H1 (cell line): ENCODE data around the gene STAM. TPM values are rescaled to one million over a fixed set of nuclear protein-coding genes. Genes with fewer than 3 reads are reported as not detected.

Source experiments
- CTCF ChIA-PET: fragments of 300-600 bp; sonication (Branson Sonifier 250); formaldehyde crosslinking; loops from one replicate; lab custom pipeline; 2021; ENCODE audit not compliant: partially characterized antibody; lab: Charles Lee
- POLR2A ChIA-PET: fragments of 300-600 bp; sonication (Branson Sonifier 250); formaldehyde crosslinking; loops from one replicate; lab custom pipeline; 2021; ENCODE audit warnings: inconsistent platforms; ENCODE audit not compliant: partially characterized antibody; lab: Charles Lee
- DNase-seq, 2 experiments: peaks; one replicate each; pipeline versions ENCODE4 v3.0.0 to v3.0.0-alpha.2; 2010 to 2022; ENCODE audit warnings: low spot score in 2 of 2, low read depth in 1 of 2, mixed read lengths in 1 of 2
- FAIRE-seq: peaks from 2 replicates; lab custom pipeline; 2011; peaks lifted over from hg19 to GRCh38; lab: Jason Lieb, UNC
- H2AFZ ChIP-seq: 2 replicates; pipeline ENCODE4 v1.8.1; 2012; ENCODE audit warnings: low read length, inconsistent platforms
- H2AK5ac ChIP-seq: 2 replicates; pipeline ENCODE4 v1.6.1; 2013; ENCODE audit warnings: low read depth, low read length
- H2BK120ac ChIP-seq: replicated peaks from 2 replicates; pipeline ENCODE3; 2013; ENCODE audit warnings: low read depth, low read length, inconsistent platforms
- H2BK12ac ChIP-seq: 2 replicates; pipeline ENCODE4 v1.6.1; 2013; ENCODE audit warnings: low read depth, low read length
- H2BK15ac ChIP-seq: 2 replicates; pipeline ENCODE4 v1.6.1; 2013; ENCODE audit warnings: low read length
- H2BK20ac ChIP-seq: 2 replicates; pipeline ENCODE4 v1.6.1; 2013; ENCODE audit warnings: low read length
- H2BK5ac ChIP-seq: 2 replicates; pipeline ENCODE4 v1.6.1; 2013; ENCODE audit warnings: low read depth, low read length
- H3K14ac ChIP-seq: 2 replicates; pipeline ENCODE4 v1.6.1; 2013; ENCODE audit warnings: inconsistent platforms; ENCODE audit not compliant: insufficient read length
- H3K18ac ChIP-seq: 2 replicates; pipeline ENCODE4 v1.6.1; 2013; ENCODE audit warnings: low read length; ENCODE audit errors: extremely low read depth
- H3K23ac ChIP-seq: 2 replicates; pipeline ENCODE4 v1.6.1; 2013; ENCODE audit warnings: inconsistent platforms; ENCODE audit not compliant: insufficient read length
- H3K23me2 ChIP-seq: 2 replicates; pipeline ENCODE4 v1.6.1; 2013; ENCODE audit warnings: low read depth, low read length
- H3K27ac ChIP-seq: 2 replicates; pipeline ENCODE4 v1.6.1; 2011; ENCODE audit warnings: low read depth, low read length, inconsistent platforms
- H3K27me3 ChIP-seq, 4 experiments: replicated peaks in 1 of 4; 1 replicate in 1 of 4; 2 replicates in 3 of 4; pipeline versions ENCODE4 v1.6.1 to v1.8.1; 2011 to 2013; ENCODE audit warnings: low read length in 3 of 4, mild to moderate bottlenecking in 3 of 4, inconsistent platforms in 2 of 4, mixed read lengths in 2 of 4, moderate library complexity in 1 of 4; ENCODE audit not compliant: control insufficient read depth in 3 of 4, insufficient read depth in 3 of 4; ENCODE audit errors: extremely low read depth in 1 of 4
- H3K36me3 ChIP-seq, 4 experiments: 2 replicates each; pipeline versions ENCODE4 v1.6.1 to v1.8.1; 2011 to 2013; ENCODE audit warnings: mild to moderate bottlenecking in 4 of 4, low read length in 3 of 4, moderate library complexity in 2 of 4, control low read depth in 1 of 4, inconsistent platforms in 1 of 4; ENCODE audit not compliant: insufficient read depth in 4 of 4, control insufficient read depth in 2 of 4
- H3K4ac ChIP-seq: replicated peaks from 2 replicates; pipeline ENCODE3; 2013; ENCODE audit warnings: low read length, low read depth, mixed read lengths, inconsistent platforms; ENCODE audit not compliant: insufficient read length
- H3K4me1 ChIP-seq, 4 experiments: replicated peaks in 1 of 4; 1 replicate in 1 of 4; 2 replicates in 3 of 4; pipeline versions ENCODE4 v1.6.1 to v1.8.1; 2011 to 2013; ENCODE audit warnings: low read length in 3 of 4, inconsistent platforms in 2 of 4, mixed read lengths in 1 of 4; ENCODE audit not compliant: insufficient read depth in 4 of 4, control insufficient read depth in 3 of 4
- H3K4me2 ChIP-seq, 2 experiments: 2 replicates each; pipeline versions ENCODE4 v1.6.1 to v1.8.1; 2011 to 2013; ENCODE audit warnings: low read depth in 2 of 2, low read length in 2 of 2, control low read depth in 1 of 2, inconsistent platforms in 1 of 2, mild to moderate bottlenecking in 1 of 2; ENCODE audit not compliant: insufficient read depth in 1 of 2
- H3K4me3 ChIP-seq, 4 experiments: fragments of 200-600, 300-600 bp in 1 of 4; sonication (generic), shearing (Covaris generic), sonication (Bioruptor Twin) in 1 of 4; 2 replicates each; pipeline versions ENCODE4 v1.5.1 to v1.8.1; 2011 to 2016; ENCODE audit warnings: low read length in 4 of 4, low read depth in 3 of 4, control low read depth in 2 of 4, inconsistent platforms in 2 of 4, mild to moderate bottlenecking in 2 of 4, mixed read lengths in 1 of 4, moderate library complexity in 1 of 4; ENCODE audit not compliant: insufficient read depth in 2 of 4; ENCODE audit errors: extremely low read depth in 1 of 4
- H3K56ac ChIP-seq: replicated peaks from 2 replicates; pipeline ENCODE3; 2013; ENCODE audit warnings: low read depth, mild to moderate bottlenecking, mixed read lengths, low read length, inconsistent platforms; ENCODE audit not compliant: insufficient read length
- H3K79me1 ChIP-seq: 2 replicates; pipeline ENCODE4 v1.6.1; 2013; ENCODE audit warnings: low read depth, low read length, control low read depth
- H3K79me2 ChIP-seq, 2 experiments: 2 replicates each; pipeline versions ENCODE4 v1.6.1 to v1.8.1; 2012 to 2013; ENCODE audit warnings: low read length in 2 of 2, mild to moderate bottlenecking in 2 of 2, inconsistent platforms in 1 of 2; ENCODE audit not compliant: insufficient read depth in 2 of 2, control insufficient read depth in 1 of 2
- H3K9ac ChIP-seq, 4 experiments: replicated peaks in 1 of 4; 1 replicate in 1 of 4; 2 replicates in 3 of 4; pipeline versions ENCODE4 v1.6.1 to v1.8.1; 2011 to 2013; ENCODE audit warnings: low read depth in 3 of 4, low read length in 3 of 4, control low read depth in 2 of 4, mild to moderate bottlenecking in 2 of 4, moderate library complexity in 2 of 4, inconsistent platforms in 1 of 4; ENCODE audit errors: extremely low read depth in 1 of 4
- H3K9me3 ChIP-seq, 2 experiments: 2 replicates each; pipeline versions ENCODE4 v1.6.1 to v1.8.1; 2012 to 2013; ENCODE audit warnings: mild to moderate bottlenecking in 2 of 2, moderate library complexity in 2 of 2, control low read depth in 1 of 2, inconsistent platforms in 1 of 2, low read depth in 1 of 2, low read length in 1 of 2, mixed read lengths in 1 of 2; ENCODE audit not compliant: insufficient read depth in 2 of 2
- H4K20me1 ChIP-seq, 2 experiments: replicated peaks in 1 of 2; 2 replicates each; pipeline versions ENCODE3 to v1.8.1; 2011 to 2013; ENCODE audit warnings: inconsistent platforms in 2 of 2, low read length in 2 of 2, mild to moderate bottlenecking in 1 of 2; ENCODE audit not compliant: insufficient read depth in 2 of 2, control insufficient read depth in 1 of 2
- H4K5ac ChIP-seq: 2 replicates; pipeline ENCODE4 v1.6.1; 2013; ENCODE audit warnings: low read length, low read depth, mixed read lengths, inconsistent platforms; ENCODE audit not compliant: insufficient read length
- H4K8ac ChIP-seq: 2 replicates; pipeline ENCODE4 v1.8.0; 2013; ENCODE audit warnings: mild to moderate bottlenecking, moderate library complexity, low read length, inconsistent platforms; ENCODE audit not compliant: insufficient read depth; ENCODE audit errors: extremely low read depth
- H4K91ac ChIP-seq: replicated peaks from 2 replicates; pipeline ENCODE3; 2013; ENCODE audit warnings: low read length, mixed read lengths, inconsistent platforms; ENCODE audit not compliant: insufficient read length
- ASH2L ChIP-seq: fragments of 200-600, 300-600 bp; sonication (generic); IDR thresholded peaks from one replicate; pipeline ENCODE4 v1.7.1; 2017; ENCODE audit warnings: low read length
- BRCA1 ChIP-seq: IDR thresholded peaks from 2 replicates; pipeline ENCODE4 v1.6.1; 2012; ENCODE audit warnings: low read depth, low read length, improper control_type of control experiment
- CREB1 ChIP-seq: IDR thresholded peaks from 2 replicates; pipeline ENCODE4 v1.6.1; 2012; ENCODE audit warnings: inconsistent platforms
- HDAC6 ChIP-seq: IDR thresholded peaks from one replicate; pipeline ENCODE4 v1.7.1; 2012; ENCODE audit warnings: low read depth, mild to moderate bottlenecking, inconsistent platforms, low read length, moderate library complexity
- JUN ChIP-seq: IDR thresholded peaks from 2 replicates; pipeline ENCODE4 v1.6.1; 2011; ENCODE audit warnings: low read depth, mild to moderate bottlenecking, improper control_type of control experiment, low read length
- MAFK ChIP-seq: IDR thresholded peaks from 2 replicates; pipeline ENCODE4 v1.6.1; 2012; ENCODE audit warnings: low read depth, mild to moderate bottlenecking, improper control_type of control experiment, low read length
- PHF8 ChIP-seq: fragments of 200-600 bp; sonication (generic); conservative IDR thresholded peaks from 2 replicates; pipeline ENCODE4 v1.7.1; 2012; ENCODE audit warnings: low read depth, mild to moderate bottlenecking, inconsistent platforms, low read length, moderate library complexity
- RXRA ChIP-seq: IDR thresholded peaks from 2 replicates; pipeline ENCODE4 v1.6.1; 2011; ENCODE audit warnings: low read depth, mild to moderate bottlenecking, low read length, moderate library complexity; ENCODE audit not compliant: insufficient read depth
- SP4 ChIP-seq: IDR thresholded peaks from 2 replicates; pipeline ENCODE4 v1.6.1; 2012; ENCODE audit warnings: low read length, inconsistent platforms
- TBP ChIP-seq: IDR thresholded peaks from 2 replicates; pipeline ENCODE4 v1.6.1; 2011; ENCODE audit warnings: low read depth, low read length, improper control_type of control experiment
- WGBS, 2 experiments: shearing (Covaris generic) in 1 of 2; methylation state at CpG; one replicate each; pipeline versions ENCODE4 v1.1.6 to v1.1.7; 2013 to 2015; ENCODE audit warnings: low lambda C conversion rate in 2 of 2, mixed read lengths in 2 of 2, inconsistent platforms in 1 of 2, low coverage in 1 of 2, missing lambda C conversion rate in 1 of 2; ENCODE audit not compliant: insufficient replicate concordance in 2 of 2, insufficient coverage in 1 of 2, insufficient read length in 1 of 2; ENCODE audit errors: extremely low coverage in 1 of 2, missing lambda C conversion rate in 1 of 2; 5-methylcytosine and 5-hydroxymethylcytosine counted together
- polyA plus RNA-seq, 7 experiments: library from polyadenylated mRNA; depleted of rRNA in 3 of 7; stranded (reverse) in 5 of 7; unstranded in 2 of 7; fragments of >200 nt in 5 of 7; fragments of 200-250 nt in 2 of 7; gene quantifications; 1 replicate in 5 of 7; 2 replicates in 1 of 7; 4 replicates in 1 of 7; pipeline versions ENCODE4 v1.2.1 to v1.2.3, GENCODE V29; 2011 to 2013; ENCODE audit warnings: missing spikeins in 2 of 7, mixed read lengths in 2 of 7
- total RNA-seq: library from RNA; stranded (reverse); fragmentation: NEBNext Ultra II Directional; extraction: Animal tissue kit (Norgen Biotek cat#: 25700); gene quantifications from 2 replicates; pipeline ENCODE4 v1.2.1, GENCODE V29; 2021
- TF ChIP-seq, protein P1 (sequence below): IDR thresholded peaks from 2 replicates; pipeline ENCODE4 v1.6.1; 2011; ENCODE audit warnings: low read length, improper control_type of control experiment

The STAM gene
- total and polyA plus RNA-seq, 2 of the 8 experiments (the other 6 are each of a cell fraction or from before 2014, with no cell fraction given): 22.0 to 27.8 TPM

DNA sequence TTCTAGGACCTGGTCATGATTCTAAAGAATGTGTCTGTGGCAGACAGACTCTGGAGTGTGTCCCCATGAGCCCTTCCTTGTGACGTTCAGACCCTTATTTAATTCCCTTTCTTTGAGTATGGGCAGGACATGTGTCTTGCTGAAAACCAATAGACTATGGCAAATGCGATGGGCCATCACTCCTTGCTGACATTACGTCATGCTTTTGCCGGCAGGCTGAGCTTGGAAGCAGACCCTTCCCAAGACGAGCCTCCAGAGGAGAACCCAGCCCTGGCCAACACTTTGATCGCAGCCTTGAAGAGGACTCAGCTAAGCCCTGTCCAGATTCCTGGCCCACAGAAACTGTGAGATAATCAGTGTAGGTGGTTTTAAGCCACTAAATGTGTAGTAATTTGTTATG, 89.7 kb downstream of the STAM start:
- no peak overlapping the region for H2BK15ac ChIP-seq
- H4K20me1 ChIP-seq: no peaks in the 10 kb centered on the region
- no peaks in the 10 kb centered on the region for H3K23me2 ChIP-seq
- no peak for FAIRE-seq
- no peak overlapping the region for H2BK5ac ChIP-seq
- no peak for DNase-seq
- no peak overlapping the region for H3K18ac ChIP-seq
- TF ChIP-seq HDAC6: no peak
- no peak for TF ChIP-seq RXRA
- TF ChIP-seq MAFK: no peak
- TF ChIP-seq PHF8: no peak
- no peak for TF ChIP-seq CREB1
- no peak for TF ChIP-seq SP4
- no peak for TF ChIP-seq TBP
- TF ChIP-seq, protein P1, sequence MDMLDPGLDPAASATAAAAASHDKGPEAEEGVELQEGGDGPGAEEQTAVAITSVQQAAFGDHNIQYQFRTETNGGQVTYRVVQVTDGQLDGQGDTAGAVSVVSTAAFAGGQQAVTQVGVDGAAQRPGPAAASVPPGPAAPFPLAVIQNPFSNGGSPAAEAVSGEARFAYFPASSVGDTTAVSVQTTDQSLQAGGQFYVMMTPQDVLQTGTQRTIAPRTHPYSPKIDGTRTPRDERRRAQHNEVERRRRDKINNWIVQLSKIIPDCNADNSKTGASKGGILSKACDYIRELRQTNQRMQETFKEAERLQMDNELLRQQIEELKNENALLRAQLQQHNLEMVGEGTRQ: no peak
- no peak for TF ChIP-seq ASH2L
- TF ChIP-seq BRCA1: no peak
- no peak for TF ChIP-seq JUN
- H3K79me1 ChIP-seq: no peaks in the 10 kb centered on the region
- H3K14ac ChIP-seq: no peak overlapping the region
- no peaks in the 10 kb centered on the region for H3K27me3 ChIP-seq
- ChIA-PET POLR2A (no interaction called here), CTCF (no interaction called here)
- H4K8ac ChIP-seq: no peak overlapping the region
- H3K4me3 ChIP-seq: no peak overlapping the region
- H3K4ac ChIP-seq: no peak overlapping the region
- no peak overlapping the region for H3K23ac ChIP-seq
- no peak overlapping the region for H2BK20ac ChIP-seq
- H2AK5ac ChIP-seq: no peak overlapping the region
- no peaks in the 10 kb centered on the region for H3K9me3 ChIP-seq
- no peak overlapping the region for H3K9ac ChIP-seq
- no peak overlapping the region for H4K5ac ChIP-seq
- H2BK12ac ChIP-seq: no peak overlapping the region
- no peak overlapping the region for H3K4me2 ChIP-seq
- H2BK120ac ChIP-seq: no peak overlapping the region
- H3K79me2 ChIP-seq: no peaks in the 10 kb centered on the region
- no peak overlapping the region for H2AFZ ChIP-seq
- H3K27ac ChIP-seq: no peak overlapping the region
- no peaks in the 10 kb centered on the region for H3K36me3 ChIP-seq
- H3K56ac ChIP-seq: no peak overlapping the region
- no peak overlapping the region for H4K91ac ChIP-seq
- WGBS, 2 experiments: 86% methylated on average over 6 of the region's 6 CpGs; no CpG with 5 or more reads in 1 of the 2 experiments
- no peaks in the 10 kb centered on the region for H3K4me1 ChIP-seq
